HG02870 (cell line): Measurements from ENCODE around the gene LAMB3.

Experiments
- ATAC-seq: cut with Tn5 transposase; IDR thresholded peaks from one replicate; pipeline ENCODE4 v1.9.1; 2021; ENCODE audit warnings: mild to moderate bottlenecking, moderate library complexity; ENCODE audit not compliant: unreplicated experiment

LAMB3 gene

GRCh38 chr1:209634005-209634737, 18.1 kb downstream of the LAMB3 start:
- ATAC-seq: no peak

- peak; percentile 70 for ATAC-seq
These were observed 18.8 kb downstream of the LAMB3 start for GRCh38 chr1:209633335-209633997.

DNA sequence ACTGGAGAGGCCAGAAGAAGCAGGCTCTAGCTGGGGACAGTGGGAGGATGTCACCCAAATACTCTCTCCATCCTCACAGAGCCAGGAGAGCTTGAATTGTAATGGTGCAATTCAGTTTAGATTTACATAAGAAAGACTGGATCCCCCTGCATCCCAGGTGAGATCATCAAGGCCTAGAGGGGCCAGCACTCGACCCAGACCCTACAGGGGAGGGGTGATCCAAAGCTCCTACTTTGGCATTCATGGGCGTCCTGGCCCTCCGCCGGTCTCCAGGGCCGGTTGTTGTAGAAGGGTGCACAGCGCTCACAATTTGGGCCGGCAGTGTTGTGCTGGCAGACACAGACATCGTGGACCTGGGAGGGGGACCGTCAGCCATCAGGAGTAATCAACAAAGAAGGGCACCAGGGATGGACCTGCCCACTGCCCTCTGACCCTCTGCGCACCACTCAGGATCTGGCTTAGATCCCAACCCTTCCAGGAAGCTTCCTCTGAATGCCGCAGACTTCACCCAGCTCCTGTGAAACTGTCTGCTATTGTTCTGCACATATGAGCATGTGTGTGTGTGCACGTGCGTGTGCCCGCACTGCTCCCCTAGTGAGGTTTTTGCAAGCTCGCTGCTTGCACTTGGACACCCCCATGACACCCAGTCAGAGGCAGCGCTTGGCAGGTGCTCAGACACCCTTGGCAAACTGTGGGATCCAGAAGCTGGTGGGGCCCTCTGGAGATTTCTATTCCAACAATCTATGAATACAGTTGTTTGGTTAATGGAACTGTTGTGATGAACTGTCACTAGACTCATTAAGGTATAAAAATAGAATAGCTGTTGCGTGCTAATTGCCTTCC, 21.6 kb downstream of the LAMB3 start:
- ATAC-seq: no peak

DNA sequence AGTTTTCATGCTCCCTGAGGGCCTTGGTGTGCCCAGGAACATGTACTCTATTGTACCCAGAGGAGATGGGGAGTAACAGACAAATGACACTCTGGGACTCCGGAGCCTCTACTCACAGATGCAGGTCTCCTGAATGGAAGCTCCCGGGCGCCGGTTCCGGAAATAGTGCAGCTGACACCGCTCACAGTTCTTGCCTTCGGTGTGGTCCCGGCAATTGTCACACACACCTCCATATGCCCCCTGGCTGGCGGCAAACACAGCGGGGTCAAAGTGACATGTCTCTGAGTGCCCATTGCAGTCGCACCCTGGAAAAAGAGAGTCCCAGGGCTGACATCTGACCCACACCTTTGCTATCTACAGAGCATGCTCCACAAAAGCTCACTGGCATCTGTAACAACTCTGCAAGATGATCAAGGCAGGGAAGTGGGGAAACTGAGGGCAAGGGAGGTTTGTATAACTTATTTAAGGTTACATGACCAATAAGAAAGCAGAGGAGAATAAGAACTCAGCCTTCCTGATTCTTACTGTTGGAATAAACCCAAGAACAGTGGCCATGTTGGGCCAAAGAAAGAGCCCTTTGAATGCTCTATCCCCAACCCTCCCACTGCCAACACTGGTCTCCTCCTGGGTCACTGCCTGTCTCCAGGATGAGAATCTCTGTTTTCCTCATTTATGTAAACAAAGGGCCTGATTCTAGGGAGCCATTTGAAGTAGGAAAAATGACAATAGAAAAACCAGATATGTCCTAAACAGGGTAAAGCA, 22.4 kb downstream of the LAMB3 start:
- no peak for ATAC-seq

DNA sequence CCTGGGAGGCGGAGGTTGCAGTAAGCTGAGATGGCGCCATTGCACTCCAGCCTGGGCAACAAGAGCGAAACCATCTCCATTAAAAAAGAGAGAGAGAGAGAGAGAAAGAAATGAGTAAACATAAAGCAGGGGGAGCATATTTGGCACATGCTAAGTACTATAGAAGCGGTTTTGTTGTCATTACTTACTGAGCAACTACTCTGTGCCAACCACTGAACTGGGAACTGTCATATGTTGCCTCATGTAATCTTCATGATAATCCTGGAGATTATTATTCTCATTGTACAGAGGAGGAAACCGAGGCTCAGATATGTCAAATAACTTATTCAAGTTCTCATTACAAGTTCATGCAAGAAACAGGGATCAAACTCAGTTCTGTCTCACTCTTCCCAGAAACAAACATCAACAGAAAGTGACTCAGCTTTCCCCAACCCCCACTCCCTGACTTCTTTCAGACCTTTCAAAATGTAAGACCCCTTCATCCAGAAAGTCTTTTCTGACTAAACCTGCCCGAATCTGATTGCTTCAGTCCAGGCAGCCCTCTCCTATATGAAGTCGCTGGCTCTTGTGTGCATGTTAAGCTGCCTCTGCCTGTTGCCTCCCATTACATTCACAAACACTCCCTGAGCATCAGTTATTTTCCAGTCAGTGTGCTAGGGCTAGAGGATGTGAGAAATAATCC, 23.5 kb downstream of the LAMB3 start:
- ATAC-seq: no peak

- peak; percentile 79 for ATAC-seq
These were observed 24.5 kb downstream of the LAMB3 start for GRCh38 chr1:209627732-209628196.

- no peak for ATAC-seq
These were observed 25.0 kb downstream of the LAMB3 start for GRCh38 chr1:209627027-209627731.

DNA sequence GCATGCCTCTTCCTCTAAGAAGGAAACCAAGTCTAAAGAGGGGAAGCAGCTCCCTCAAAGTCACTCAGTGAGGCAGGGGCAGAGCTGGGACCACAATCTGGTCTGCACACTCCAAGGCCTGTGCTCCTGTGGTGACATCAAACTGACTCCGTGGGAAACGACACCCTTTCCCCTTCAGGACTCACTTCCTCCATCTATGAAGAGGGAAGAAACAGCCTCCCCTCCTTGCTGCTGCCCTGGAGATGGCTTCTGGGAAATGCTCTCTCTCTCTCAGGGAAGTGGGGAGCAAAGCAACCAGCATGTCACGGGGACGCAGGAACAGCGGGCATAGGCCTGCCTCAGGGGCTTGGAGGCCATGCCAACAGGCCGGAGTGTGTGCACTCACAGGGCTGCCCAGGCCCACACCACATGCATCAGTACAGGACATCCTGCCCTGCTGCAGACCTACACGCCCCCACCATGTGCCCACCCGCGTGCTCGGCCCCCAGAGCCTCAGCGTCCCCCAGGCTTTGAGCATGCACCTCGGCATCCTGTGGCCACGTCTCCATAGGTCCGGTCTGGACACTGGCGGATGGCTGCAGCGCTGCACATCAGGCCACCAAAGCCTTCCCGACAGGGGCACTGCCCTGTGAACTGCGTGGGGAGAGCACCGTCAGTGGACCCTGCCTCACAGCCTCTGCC, 25.7 kb downstream of the LAMB3 start:
- ATAC-seq: no peak

DNA sequence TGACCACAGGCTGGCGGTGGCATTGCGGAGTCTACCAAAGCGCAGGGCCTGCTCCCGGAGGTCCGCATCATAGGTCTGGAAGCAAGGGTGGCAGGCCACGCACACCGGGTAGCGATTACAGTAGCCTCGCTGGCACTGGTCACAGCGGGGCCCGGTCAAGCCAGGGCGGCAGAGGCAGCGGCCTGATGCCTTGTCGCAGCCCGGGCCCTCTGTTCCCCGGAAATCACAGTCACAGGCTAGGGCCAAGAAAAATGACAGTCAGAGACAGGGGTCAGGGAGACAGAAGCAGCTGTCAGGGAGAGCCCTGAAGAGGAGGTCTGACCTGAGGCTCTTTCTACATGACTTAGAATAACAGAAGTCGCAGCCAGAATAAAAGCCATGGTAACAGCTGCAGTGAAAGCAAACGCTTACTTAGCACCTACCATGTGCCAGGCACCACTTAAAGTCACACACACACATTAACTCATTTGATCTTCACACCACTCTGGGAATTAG, 26.4 kb downstream of the LAMB3 start:
- ATAC-seq: no peak

- no peak for ATAC-seq
These were observed 27.4 kb downstream of the LAMB3 start for GRCh38 chr1:209624558-209625549.

DNA sequence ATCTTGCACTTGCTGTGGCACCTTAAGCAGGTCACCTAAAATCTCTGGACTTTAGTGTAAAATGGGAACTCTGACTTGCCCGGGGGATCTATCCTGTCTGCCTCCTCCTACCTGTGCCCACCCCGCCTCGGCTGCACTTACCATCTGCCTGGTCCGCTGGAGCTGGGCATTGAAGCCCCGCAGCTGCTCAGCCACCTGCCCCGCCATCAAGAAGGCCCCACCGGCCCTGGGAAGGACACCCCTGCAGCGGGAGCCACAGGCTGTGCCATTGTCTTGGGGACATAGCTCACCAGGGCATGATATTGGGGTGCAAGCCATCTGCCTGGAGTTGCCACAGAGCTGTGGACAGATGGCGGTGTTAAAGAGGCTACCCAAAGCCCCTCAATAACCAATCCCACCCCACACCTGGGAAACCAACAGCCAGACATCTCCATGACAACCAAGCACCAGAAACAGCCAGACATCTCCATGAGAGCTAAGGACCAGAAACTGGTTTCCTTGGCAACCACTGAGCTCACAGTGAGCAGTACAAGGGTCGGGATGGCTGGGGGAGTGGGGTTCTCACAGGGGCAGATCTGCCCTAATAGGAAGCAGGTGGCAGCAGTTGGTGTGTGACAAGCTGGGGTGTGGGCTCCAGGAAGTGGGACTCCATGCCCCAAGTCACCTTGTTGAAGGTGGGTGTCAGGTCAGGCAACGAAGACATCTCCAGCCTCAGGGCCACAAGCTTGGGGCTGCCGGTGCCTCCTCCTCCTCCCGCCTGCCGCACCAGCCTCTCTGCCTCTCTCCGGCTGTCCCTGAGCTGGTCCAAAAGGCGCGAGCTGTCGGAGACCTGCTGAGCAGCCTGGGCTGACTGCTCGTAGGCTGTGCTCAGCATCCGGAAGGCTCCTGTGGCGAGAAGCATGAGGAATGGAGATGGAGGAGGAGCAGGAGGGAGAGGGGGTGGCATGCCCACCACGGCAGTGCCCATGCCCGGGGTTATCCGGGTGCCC, 29.1 kb downstream of the LAMB3 start:
- no peak for ATAC-seq

DNA sequence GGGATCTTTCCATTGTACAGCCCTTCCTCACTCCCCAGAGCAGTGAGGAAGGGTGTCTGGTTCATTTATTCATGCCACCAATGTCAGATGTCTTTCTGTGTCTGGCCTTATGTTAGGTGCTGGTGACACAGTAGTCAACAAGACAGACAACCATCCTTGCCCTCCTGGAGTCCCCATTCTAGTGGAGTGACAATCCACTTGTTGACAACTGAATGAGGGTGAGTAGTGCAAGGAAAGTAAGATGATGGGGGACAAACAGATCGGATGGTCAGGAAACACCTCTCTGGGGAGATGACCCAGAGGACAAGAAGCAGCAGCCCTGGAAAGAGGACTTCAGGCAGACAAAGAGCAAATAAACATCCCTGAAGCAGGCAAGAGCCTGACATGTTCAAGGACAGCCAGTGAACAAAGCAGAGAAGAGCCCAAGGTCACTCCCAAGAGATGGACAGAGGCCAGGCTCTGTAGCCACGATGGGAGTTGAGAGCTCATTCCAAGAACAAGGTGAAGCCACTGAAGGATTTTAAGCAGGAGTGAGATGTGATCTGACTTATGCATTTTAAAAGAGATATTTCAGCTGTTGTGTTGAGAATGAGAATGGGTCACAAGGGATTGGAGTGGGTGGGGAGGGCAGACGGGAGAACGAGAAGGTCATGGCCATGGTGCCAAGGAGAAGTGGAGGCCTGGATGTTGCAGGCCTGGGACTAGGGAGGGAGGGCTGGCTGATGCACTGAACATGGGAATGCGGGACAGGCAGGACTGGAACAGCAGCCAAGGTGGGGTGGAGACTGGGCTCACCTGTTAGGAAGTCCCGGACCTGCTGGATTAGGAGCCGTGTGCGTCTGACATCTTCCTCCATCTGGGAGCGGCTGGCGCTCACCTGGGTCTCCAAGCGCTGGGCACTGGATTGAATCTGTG, 30.2 kb downstream of the LAMB3 start:
- no peak for ATAC-seq

DNA sequence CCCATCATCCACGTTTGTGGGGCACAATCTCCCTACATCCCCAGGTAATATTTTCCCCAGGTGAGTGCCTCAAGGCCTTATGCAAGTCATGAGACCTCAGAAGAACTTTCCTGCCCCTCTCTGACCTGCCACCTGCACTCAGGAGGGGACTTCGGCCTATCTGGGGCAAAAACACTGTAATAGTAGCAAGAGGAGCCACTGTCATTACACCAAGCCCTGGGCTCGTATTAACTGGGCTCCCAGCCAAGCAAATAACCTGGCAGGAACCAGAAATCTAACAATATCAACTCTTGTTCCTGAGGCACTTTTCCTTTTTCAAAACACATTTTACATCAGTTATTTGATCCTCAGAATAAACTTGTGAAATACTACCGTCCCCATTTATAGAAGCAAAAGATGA, 30.9 kb downstream of the LAMB3 start:
- no peak for ATAC-seq

DNA sequence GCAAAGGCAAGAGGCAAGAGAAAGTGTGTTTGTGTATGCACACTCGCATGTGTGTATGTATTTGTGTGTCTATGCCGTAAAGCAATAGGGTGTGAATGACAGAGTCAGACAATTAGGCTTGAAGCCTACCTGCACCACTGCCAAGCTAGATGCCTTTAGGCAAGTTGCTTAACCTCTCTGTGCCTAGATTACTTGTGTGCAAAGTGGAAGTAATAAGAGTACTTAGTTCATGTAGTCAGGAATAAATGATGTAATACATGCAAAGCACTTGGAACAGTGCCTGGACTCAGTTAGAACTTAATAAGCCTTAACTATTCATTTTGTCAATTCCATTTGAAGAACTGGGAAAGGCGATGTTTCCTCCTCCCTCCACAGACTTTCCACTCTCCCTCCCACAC, 31.7 kb downstream of the LAMB3 start:
- no peak for ATAC-seq

GRCh38 chr1:209619696-209620486, 32.3 kb downstream of the LAMB3 start:
- ATAC-seq: no peak
